Endothelial cell of umbilical vein (primary cell): ENCODE results near the gene MAMDC2.

Experiments used
- EZH2 ChIP-seq: IDR thresholded peaks from 2 replicates; pipeline ENCODE4 v1.6.1; 2012; ENCODE audit warnings: borderline replicate concordance, low read depth, mild to moderate bottlenecking, moderate library complexity, low read length, inconsistent platforms; ENCODE audit not compliant: severe bottlenecking
- POLR2A ChIP-seq: IDR thresholded peaks from 2 replicates; pipeline ENCODE4 v1.6.1; 2012; ENCODE audit warnings: low read depth, mild to moderate bottlenecking, control low read depth, low read length

- TF ChIP-seq POLR2A (no peak), EZH2 (no peak)
Measured at GRCh38 chr9:70170151-70170790, 126.6 kb downstream of the MAMDC2 start.
